Keratinocyte (primary cell): ENCODE measurements around the gene COA7.
"Not testable (repeated sequence)": the region's sequence is repeated elsewhere in the genome, so short reads cannot be mapped to it uniquely, and the experiment has no call there.

Source experiments
- CTCF ChIP-seq, 3 experiments: IDR thresholded peaks in 1 of 3; conservative IDR thresholded peaks in 1 of 3; optimal IDR thresholded peaks in 1 of 3; 2 replicates in 2 of 3; 3 replicates in 1 of 3; pipeline versions ENCODE3 to v1.5.1; 2011; ENCODE audit warnings: low read length in 3 of 3, mild to moderate bottlenecking in 3 of 3, moderate library complexity in 2 of 3, control low read depth in 1 of 3, inconsistent platforms in 1 of 3; ENCODE audit not compliant: insufficient read depth in 2 of 3; ENCODE audit errors: extremely low read depth in 1 of 3
- EZH2 ChIP-seq: IDR thresholded peaks from one replicate; pipeline ENCODE4 v1.6.1; 2012; ENCODE audit warnings: inconsistent platforms, mild to moderate bottlenecking, low read length, moderate library complexity

- peak; percentile 66 to 76 (median 69) for TF ChIP-seq CTCF (optimal IDR thresholded peaks at IDR 0.05 in 1 of 3, IDR thresholded peaks at IDR 0.05 in 1 of 3, conservative IDR thresholded peaks at IDR 0.05 in 1 of 3; ENCODE audit: extremely low read depth in 1 of 3, insufficient read depth in 2 of 3, low read length in 3 of 3)
- not testable (repeated sequence) for TF ChIP-seq EZH2
Measured at GRCh38 chr1:52686261-52686751, 11.8 kb downstream of the COA7 start.
